HG03039 (cell line): ENCODE results near the gene RAB29.
"Not testable (repeated sequence)": the region's sequence is repeated elsewhere in the genome, so short reads cannot be mapped to it uniquely, and the experiment has no call there.

Experiments
- ATAC-seq: cut with Tn5 transposase; IDR thresholded peaks from one replicate; pipeline ENCODE4 v1.9.1; 2021; ENCODE audit warnings: mild to moderate bottlenecking, moderate library complexity; ENCODE audit not compliant: unreplicated experiment

The RAB29 gene

DNA sequence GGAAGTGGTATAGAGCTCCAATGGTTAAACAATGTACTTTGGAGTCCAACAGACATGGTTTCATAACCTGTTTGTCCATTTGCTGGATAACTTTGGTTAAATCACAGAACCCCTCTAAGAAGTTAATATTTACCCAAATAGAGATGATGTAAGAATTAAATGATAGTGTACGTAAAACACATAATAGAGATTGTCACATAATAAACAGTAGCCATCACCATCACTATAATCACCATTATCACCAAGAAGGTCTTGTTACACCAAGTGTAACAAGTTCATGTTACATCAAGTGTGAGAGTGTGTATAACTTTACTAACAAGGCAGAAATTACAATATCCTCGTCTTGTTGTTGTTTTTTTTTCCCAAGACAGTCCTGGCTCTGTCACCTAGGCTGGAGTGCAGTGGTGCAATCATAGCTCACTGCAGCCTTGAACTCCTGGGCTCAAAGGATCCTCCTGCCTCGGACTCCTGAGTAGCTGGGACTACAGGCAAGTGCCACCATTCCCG is 48.6 kb downstream of the RAB29 start:
- ATAC-seq, result no peak

DNA sequence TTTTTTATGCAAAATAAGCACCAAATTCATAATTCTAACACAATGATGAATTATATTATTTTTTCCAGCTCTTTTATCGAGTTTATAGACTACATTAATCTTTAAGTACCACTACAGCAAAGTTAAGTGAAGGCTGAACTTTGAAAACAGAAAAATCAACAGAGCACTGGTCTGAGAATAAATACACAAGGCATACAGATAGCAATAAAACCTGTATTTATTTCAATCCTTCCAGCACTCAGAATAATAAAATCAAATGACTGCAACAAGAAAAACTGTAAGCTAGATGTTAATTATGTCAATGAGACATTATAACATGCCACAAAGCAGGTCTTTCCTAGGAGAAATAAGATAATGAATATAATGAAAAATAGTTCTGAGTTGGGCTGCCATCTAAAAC is 49.8 kb downstream of the RAB29 start:
- ATAC-seq, result no peak

DNA sequence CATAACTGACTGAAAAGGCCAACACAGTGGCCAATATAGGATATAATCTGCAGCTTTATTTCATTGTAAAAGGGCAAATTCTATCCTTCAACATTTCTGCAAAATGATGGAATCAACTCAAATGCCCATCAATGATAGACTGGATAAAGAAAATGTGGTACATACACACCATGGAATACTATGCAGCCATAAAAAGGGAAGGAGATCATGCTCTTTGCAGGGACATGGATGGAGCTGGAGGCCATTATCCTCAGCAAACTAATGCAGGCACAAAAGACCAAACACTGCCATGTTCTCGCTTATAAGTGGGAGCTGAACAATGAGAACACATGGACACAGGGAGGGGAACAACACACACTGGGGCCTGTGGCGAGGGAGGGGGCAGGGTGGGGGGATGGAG is 54.5 kb downstream of the RAB29 start:
- ATAC-seq, result not testable (repeated sequence)

DNA sequence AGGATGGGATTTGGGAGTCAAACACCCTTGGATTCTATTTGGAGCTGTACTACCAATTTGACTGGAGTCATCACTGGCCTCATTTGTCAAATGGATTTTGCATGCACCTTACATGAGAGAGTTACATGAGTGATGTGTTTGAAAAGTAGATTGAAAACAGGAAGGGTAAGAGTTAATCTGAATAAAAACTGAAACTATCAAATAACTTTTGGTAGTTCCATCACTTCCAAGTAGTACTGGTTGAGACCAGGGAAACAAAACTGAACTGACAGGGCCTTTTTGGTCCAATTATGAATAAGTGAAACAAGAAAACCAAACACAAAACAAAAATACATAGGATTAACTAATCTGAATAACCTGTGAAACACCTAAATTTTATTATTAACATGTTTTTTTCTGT is 55.5 kb downstream of the RAB29 start:
- no peak for ATAC-seq

DNA sequence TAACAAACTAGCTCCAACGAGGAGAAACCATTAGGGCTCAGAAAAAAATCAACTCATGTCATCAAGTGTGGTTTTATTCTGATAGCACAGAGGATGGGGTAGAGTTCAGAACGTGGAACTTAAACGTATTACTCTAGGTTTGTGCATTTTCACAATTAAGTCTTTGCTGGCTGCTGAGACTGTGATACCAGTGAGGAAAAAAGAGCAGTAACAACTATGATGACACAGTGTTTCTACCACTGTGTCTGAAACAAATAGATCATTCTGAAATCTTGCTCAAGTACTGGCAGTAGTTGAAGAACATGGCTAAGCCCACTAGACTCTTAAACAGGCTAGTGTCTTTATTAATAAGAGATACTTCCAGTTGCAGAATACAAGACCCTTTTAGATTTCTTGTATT is 56.3 kb downstream of the RAB29 start:
- ATAC-seq, result no peak
